RPMI8226 (cell line): ENCODE measurements around the gene BIRC6.
"Not testable (repeated sequence)": the region's sequence is repeated elsewhere in the genome, so short reads cannot be mapped to it uniquely, and the experiment has no call there.

Experiments
- DNase-seq: peaks from one replicate; pipeline ENCODE4 v3.0.0-alpha.2; 2015

BIRC6 gene

DNA sequence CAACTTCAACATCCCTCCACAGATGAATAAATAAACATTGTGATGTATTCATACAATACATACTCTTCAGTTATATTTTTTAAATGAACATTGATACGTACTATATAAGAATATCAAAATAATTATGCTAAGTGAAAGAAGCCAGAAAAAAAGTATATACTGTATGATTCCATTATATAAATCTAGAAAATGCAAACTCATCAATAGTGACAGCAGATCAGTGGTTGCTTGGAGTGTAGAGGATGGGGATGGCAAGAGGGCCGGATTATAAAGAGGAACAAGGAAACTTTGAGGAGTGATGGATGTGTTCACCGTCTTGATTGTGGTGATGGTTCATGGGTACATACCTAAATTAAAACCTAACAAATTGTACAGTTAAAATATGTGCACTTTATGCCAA is 268.0 kb downstream of the BIRC6 start:
- DNase-seq, result no peak

DNA sequence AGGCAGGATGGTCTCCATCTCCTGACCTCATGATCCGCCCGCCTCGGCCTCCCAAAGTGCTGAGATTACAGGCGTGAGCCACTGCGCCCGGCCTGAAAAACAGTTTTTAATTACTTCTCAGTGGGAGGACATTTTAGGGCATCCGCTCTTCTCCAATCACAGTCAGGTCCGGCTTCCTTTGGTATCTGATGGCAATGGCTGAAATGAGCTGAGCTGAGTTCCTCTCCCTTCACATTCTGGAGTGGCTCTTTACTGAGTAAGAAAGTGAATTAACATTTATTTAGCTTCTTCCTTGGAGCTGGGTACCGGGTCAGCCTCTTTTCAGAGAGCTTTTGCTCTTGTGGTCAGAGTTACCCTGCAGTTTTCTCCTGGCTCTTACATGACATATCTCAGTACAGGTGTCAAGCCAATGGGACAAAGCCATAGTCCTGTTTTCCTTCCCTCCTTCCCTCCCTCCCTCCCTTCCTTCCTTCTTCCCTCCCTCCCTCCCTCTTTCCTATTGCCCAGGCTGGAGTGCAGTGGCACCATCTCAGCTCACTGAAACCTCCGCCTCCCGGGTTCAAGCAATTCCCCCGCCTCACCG is 269.9 kb downstream of the BIRC6 start:
- DNase-seq, result no peak

DNA sequence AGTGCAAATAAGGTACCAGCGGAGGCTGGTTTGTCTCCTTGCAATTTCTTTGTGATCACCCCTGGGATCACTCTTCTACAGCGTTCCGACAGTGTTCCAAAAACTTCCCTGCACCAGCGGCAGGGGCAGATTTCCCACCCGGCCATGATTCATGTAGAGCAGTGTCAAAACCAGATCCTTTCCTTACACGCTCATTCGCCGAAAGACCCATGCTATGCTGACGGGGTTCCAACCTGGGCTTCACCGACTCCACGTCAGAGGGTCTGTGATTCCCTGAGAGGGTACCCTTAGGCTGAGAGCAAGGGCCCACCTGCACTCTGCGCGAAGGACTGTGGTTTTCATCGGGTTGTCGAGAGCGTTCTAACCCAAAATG is 270.6 kb downstream of the BIRC6 start:
- no peak for DNase-seq

DNA sequence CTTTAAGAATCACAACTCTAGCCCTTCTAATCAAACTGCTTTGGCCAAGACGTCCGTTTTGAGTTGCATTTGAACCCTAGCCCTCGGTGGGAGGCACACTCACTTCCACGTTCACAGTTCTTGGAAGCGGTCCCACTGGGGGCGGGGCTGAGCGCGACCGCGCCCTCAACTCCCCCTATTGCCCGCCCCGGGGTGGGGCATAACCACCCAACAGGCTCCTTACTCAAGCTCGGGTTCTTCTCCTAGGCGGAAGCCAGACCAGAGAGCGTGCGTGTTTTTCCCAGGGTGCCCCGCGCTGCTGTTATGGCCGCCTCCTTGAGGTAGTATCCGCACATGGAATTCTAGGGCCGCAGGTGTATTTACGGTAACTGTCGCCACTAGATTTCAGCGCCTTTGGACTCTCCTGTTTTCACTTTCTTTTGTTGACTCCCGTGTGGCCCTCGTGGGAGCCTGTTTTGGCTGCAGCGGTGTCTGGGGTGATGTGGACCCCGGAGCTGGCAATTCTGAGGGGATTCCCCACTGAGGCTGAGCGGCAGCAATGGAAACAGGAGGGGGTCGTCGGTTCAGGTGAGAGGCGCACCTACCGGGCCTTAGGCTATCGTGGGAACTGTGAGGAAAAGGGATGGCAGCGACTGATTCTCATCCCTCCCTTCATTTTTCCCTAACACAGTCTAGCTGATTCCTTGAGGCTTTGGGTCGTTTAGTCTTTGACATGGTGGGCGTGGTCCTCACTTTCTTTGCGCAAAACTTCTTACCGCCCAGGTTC is 271.2 kb downstream of the BIRC6 start, which contains the start of gene TTC27:
TSS of gene TTC27 (plus strand) at position 237 of the 766 bp plus-strand sequence. CDS start at position 480, 243 bp downstream.
- peak; percentile 96 for DNase-seq

DNA sequence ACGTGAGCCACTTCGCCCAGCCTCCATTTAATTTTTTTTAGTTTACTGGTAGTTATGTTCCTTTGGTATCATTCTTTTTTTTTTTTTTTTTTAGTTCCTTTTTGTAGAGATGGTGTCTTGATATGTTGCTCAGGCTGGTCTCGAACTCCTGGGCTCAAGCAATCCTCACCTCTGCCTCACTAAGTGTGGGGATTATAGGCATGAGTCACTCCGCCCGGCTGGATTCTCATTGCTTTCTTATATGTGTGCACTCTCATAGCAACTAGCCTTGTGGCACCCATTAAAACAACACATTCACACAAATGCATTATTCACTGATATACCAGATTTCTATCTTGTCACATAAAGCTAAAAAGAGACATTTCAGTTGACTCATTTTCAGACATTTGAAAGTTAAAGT is 275.3 kb downstream of the BIRC6 start:
- DNase-seq, result no peak

DNA sequence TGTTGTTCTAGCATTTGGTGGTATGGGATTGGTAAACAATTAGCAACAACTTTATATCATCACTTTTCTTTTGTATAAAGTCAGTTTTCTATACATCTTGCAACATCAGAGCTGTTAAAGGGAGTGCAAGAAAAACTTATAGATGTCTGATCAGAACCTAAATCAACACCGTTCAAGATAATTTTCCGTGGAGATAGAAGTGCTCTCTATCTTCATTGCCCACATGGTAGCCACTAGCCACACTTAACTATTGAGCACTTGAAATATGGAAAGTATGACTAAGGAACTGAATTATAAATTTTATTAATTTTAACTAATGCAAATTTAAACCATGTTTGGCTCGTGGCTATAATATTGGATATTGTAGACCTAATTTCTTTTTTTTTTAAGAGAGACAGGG is 276.2 kb downstream of the BIRC6 start:
- no peak for DNase-seq

DNA sequence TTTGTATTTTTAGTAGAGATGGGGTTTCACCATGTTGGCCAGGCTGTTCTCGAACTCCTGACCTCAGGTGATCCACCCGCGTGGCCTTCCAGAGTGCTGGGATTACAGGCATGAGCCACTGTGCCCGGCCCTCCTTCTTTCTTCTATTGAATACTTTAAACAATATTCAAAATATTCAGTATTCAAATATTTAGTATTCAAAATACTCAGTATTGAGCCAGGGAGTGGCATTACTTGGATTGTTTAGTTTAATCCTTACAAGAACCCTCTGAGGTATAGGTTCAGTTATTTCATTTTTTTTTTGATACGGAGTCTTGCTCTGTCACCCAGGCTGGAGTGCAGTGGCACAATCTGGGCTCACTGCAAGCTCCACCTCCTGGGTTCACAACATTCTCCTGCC is 281.7 kb downstream of the BIRC6 start:
- DNase-seq, result not testable (repeated sequence)

DNA sequence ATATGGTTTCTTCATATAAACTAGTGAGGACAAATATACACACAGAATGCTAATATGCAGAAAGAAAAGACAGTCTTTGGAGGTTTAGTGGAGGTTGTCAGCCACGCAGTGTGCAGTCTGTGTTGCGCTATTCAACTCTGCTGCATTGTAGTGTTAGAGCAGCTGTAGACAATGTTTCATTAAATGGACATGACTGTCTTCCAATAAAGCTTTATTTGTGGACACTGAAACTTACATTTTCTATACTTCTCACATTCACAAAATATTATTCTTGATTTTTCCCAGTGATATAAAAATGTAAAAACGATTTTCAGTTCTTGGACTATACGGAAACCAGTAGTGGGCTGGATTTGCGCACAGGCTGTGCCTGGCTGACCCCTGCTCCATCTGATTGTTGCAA is 284.4 kb downstream of the BIRC6 start:
- no peak for DNase-seq

DNA sequence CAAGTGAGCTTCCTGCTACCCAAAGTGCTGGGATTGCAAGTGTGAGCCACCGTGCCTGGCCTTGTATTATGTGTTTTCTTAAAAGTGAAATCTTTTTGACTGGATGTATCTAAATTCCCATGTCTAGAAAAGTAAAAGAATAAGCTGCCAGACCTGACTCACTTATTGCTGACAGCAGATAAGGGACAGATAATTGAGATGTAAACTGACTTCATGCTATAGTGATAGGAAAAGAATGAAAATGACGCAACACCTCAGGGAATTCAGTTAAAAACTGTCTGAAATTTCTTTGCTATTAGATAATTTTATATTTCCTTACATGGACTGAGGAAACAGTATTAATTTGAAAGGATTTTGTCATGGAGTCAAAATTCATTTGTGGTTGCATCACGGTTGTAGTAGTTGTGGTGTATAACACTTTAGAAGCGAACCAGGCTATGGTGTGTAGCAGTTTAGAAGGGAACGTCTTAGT is 290.4 kb downstream of the BIRC6 start:
- DNase-seq, result no peak

DNA sequence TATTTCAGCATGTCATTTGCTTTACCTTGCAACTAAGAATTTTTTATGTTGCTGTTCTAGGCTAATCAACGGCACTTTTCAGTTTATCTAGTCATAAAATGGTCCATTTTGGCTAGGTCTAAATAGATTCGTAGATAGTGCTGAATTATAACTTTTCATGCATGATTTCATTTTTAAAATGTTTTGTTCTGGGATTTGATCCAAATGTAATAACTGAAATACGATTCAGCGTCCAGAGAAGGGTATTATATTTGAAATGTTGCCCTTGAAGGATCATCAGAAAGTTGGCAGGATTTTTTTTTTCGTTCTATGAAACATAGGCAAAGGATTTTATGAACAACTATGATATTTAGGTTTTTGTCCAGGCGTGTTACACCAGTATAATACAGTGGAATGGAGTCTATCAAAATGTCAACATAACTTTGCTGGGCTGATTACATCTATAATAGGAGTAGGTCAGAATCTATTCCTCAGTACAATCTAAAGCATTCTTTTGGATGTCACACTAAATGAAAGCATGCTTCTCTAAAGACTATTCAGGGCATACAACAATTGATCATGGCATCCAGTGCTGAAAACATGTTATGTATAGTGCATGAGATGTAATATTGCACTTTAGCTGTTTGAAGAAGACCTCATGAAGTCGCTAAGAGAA is 295.9 kb downstream of the BIRC6 start:
- DNase-seq, result no peak

DNA sequence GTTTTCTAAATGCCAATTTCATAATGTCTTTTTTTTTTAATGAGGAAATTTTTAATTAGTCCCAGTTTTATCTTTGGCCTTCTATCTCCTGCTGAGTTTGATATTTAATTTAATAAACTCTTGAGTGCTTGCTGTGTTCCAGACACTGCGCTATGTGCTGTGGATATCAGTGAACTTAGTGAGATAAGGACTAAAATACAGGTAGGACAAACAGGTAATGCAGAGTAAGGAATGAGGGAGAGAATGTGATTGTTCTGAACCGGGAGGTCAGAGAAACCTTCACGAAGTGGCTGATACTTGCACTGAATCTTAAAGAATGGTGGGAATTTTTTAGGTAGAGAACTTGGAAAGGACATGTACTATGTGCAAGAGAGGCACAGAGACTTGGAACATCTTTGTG is 299.2 kb downstream of the BIRC6 start:
- no peak for DNase-seq

DNA sequence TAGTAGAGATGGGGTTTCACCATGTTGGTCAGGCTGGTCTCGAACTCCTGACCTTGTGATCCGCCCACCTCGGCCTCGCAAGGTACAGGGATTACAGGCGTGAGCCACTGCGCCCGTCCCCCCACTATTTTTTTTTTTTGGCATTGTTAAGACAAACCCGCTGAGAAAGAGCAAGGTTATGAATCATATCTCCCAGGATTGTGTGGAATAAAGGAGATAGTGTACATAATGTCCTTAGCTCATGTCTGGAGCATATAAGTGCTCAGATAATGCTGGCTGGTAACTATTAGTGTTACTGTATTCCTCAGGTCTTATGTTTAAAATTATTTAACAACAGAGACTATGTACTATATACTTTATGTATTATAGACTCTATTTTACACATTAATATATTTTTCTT is 307.0 kb downstream of the BIRC6 start:
- no peak for DNase-seq

DNA sequence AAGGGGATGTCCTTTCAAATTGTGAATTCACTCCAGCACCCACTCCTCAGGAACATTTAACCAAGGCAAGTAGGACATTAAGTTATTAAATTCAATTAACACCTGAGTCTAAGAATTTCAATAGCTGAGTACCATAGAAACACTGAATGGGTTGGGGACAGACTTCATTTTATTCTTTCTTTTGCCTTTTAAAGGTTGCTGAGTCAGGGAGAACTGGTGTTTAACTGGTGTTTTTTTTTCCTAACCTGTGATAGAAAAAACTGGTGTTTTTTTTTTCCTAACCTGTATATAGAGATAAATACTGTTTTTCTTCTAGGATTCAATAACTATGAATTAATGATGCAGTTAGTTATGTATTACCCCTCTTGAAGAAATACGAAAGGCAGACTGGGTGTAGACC is 309.9 kb downstream of the BIRC6 start:
- DNase-seq, result no peak

DNA sequence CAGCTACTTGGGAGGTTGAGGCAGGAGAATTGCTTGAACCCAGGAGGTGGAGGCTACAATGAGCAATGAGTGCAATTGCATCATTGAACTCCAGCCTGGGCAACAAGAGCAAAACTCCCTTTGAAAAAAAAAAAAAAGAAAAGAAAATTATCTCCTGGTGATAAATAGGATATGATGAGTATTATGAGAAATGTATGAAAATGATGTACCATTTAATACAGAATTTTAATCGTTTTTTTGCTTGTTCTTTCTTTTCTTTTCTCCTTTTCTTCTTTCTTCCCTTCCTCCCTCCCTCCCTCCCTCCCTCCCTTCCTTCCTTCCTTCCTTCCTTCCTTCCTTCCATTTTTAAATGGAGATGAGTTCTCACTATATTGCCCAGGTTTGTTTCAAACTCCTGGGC is 311.4 kb downstream of the BIRC6 start:
- DNase-seq, result no peak
